HCT116 (cell line): ENCODE results near the gene TNFSF11. TPM values are rescaled to one million over a fixed set of nuclear protein-coding genes. Genes with fewer than 3 reads are reported as not detected.
A peak's percentile ranks its signal among the peaks of the same experiment; 100 is the strongest.

Experiments used
- ATAC-seq: fragments of 200-7000 bp; cut with Tn5 transposase; 2 replicates; pipeline ENCODE4 v1.9.1; 2020; ENCODE audit warnings: mild to moderate bottlenecking, moderate library complexity
- BruUV-seq: library from RNA; stranded (reverse); fragments of 400-500 nt; replicated peaks from 2 replicates; lab custom pipeline; 2021; lab: Mats Ljungman, UMichigan
- CTCF ChIA-PET: fragments of 300-600 bp; sonication (Branson Sonifier 250); formaldehyde crosslinking; loops from one replicate; lab custom pipeline; 2021; ENCODE audit warnings: antibody characterized with exemption; lab: Charles Lee
- POLR2A ChIA-PET: fragments of 300-600, 350-600 bp; sonication (Branson Sonifier 250); formaldehyde crosslinking; loops from one replicate; lab custom pipeline; 2021; ENCODE audit warnings: antibody characterized with exemption; lab: Charles Lee
- RAD21 ChIA-PET, 2 experiments: fragments of 300-600 bp; sonication (Branson Sonifier 250); formaldehyde crosslinking; loops; one replicate each; lab custom pipeline; 2023; ENCODE audit warnings: low total read pairs in 2 of 2; ENCODE audit not compliant: uncharacterized antibody in 2 of 2, unreplicated experiment in 2 of 2, low non-redundant PET in 1 of 2; lab: Charles Lee
- DNase-seq: peaks from one replicate; pipeline ENCODE4 v3.0.0-alpha.2; 2010; ENCODE audit warnings: low read depth, low spot score
- H2AFZ ChIP-seq: fragments of 200-600 bp; shearing (Covaris generic), sonication (generic); 2 replicates; pipeline ENCODE4 v1.6.1; 2017; ENCODE audit warnings: low read depth, mixed run types, mixed read lengths, antibody characterized with exemption, low read length; ENCODE audit not compliant: poor library complexity, severe bottlenecking
- H3K27ac ChIP-seq: 2 replicates; pipeline ENCODE4 v1.5.1; 2012; ENCODE audit warnings: low read depth, low read length
- H3K27me3 ChIP-seq: fragments of 200-600 bp; sonication (generic); 2 replicates; pipeline ENCODE4 v1.6.1; 2016; ENCODE audit warnings: mixed run types, low read length, mixed read lengths; ENCODE audit not compliant: insufficient read depth
- H3K36me3 ChIP-seq, 2 experiments: fragments of 200-500 bp in 1 of 2; fragments of 200-600 bp in 1 of 2; sonication (Bioruptor generic) in 1 of 2; sonication (generic) in 1 of 2; 2 replicates each; pipeline versions ENCODE4 v1.5.1 to v1.6.1; 2014 to 2016; ENCODE audit warnings: low read length in 2 of 2, inconsistent platforms in 1 of 2, mixed read lengths in 1 of 2, mixed run types in 1 of 2; ENCODE audit not compliant: insufficient read depth in 2 of 2, control insufficient read depth in 1 of 2
- H3K4me1 ChIP-seq, 2 experiments: fragments of 200-600 bp in 1 of 2; sonication (generic) in 1 of 2; 2 replicates each; pipeline versions ENCODE4 v1.5.1 to v1.6.1; 2012 to 2017; ENCODE audit warnings: low read length in 2 of 2, inconsistent platforms in 1 of 2, mild to moderate bottlenecking in 1 of 2, mixed read lengths in 1 of 2, mixed run types in 1 of 2, moderate library complexity in 1 of 2; ENCODE audit not compliant: insufficient read depth in 2 of 2, control insufficient read depth in 1 of 2
- H3K4me2 ChIP-seq: fragments of 200-600 bp; sonication (generic); 2 replicates; pipeline ENCODE4 v1.6.1; 2017; ENCODE audit warnings: mixed run types, low read length, mixed read lengths
- H3K4me3 ChIP-seq, 2 experiments: fragments of 200-600 bp in 1 of 2; sonication (generic) in 1 of 2; replicated peaks in 1 of 2; 2 replicates each; pipeline ENCODE4 v1.5.1; 2011 to 2016; ENCODE audit warnings: low read length in 2 of 2, control low read depth in 1 of 2, low read depth in 1 of 2, mild to moderate bottlenecking in 1 of 2, mixed read lengths in 1 of 2, mixed run types in 1 of 2
- H3K79me2 ChIP-seq: fragments of 200-600 bp; sonication (generic); 2 replicates; pipeline ENCODE4 v1.6.1; 2017; ENCODE audit warnings: mild to moderate bottlenecking, mixed run types, low read length, moderate library complexity, mixed read lengths; ENCODE audit not compliant: insufficient read depth
- H3K9ac ChIP-seq: fragments of 200-600 bp; sonication (generic); 2 replicates; pipeline ENCODE4 v1.6.1; 2016; ENCODE audit warnings: low read length, mixed read lengths
- H3K9me2 ChIP-seq: fragments of 200-600 bp; sonication (generic), shearing (Covaris generic); 2 replicates; pipeline ENCODE4 v1.6.1; 2017; ENCODE audit warnings: mixed run types, mild to moderate bottlenecking, moderate library complexity; ENCODE audit not compliant: insufficient read depth
- H3K9me3 ChIP-seq, 2 experiments: fragments of 200-500 bp in 1 of 2; fragments of 200-600 bp in 1 of 2; sonication (Bioruptor generic) in 1 of 2; sonication (generic) in 1 of 2; 2 replicates each; pipeline ENCODE4 v1.6.1; 2014 to 2017; ENCODE audit warnings: low read length in 2 of 2, mixed read lengths in 2 of 2, inconsistent platforms in 1 of 2, low read depth in 1 of 2, mild to moderate bottlenecking in 1 of 2, mixed run types in 1 of 2, moderate library complexity in 1 of 2; ENCODE audit not compliant: control insufficient read depth in 1 of 2, insufficient read depth in 1 of 2
- H4K20me1 ChIP-seq: fragments of 200-600 bp; sonication (generic), shearing (Covaris generic); 2 replicates; pipeline ENCODE4 v1.6.1; 2017; ENCODE audit warnings: mixed run types, mild to moderate bottlenecking, moderate library complexity; ENCODE audit not compliant: insufficient read depth
- CEBPB ChIP-seq: IDR thresholded peaks from 2 replicates; pipeline ENCODE4 v1.6.1; 2012; ENCODE audit warnings: low read depth
- CTCF ChIP-seq, 3 experiments: fragments of 200-600 bp in 1 of 3; sonication (generic) in 1 of 3; IDR thresholded peaks in 2 of 3; conservative IDR thresholded peaks in 1 of 3; 2 replicates each; pipeline ENCODE4 v1.5.1; 2012 to 2017; ENCODE audit warnings: low read depth in 2 of 3, low read length in 2 of 3, antibody characterized with exemption in 1 of 3, borderline replicate concordance in 1 of 3, control low read depth in 1 of 3, mild to moderate bottlenecking in 1 of 3, mixed read lengths in 1 of 3, mixed run types in 1 of 3, moderate library complexity in 1 of 3; ENCODE audit not compliant: insufficient read depth in 1 of 3
- FOSL1 ChIP-seq: IDR thresholded peaks from 2 replicates; pipeline ENCODE4 v1.6.1; 2012; ENCODE audit warnings: low read depth
- RAD21 ChIP-seq: IDR thresholded peaks from 2 replicates; pipeline ENCODE4 v1.6.1; 2012; ENCODE audit warnings: low read depth, mild to moderate bottlenecking
- SIN3A ChIP-seq: IDR thresholded peaks from 2 replicates; pipeline ENCODE4 v1.6.1; 2012; ENCODE audit warnings: low read depth
- TCF7L2 ChIP-seq: IDR thresholded peaks from 2 replicates; pipeline ENCODE4 v1.7.0; 2011; ENCODE audit warnings: borderline replicate concordance, inconsistent platforms; ENCODE audit not compliant: insufficient read depth, insufficient read length; ENCODE audit errors: extremely low read depth
- YY1 ChIP-seq: IDR thresholded peaks from 2 replicates; pipeline ENCODE4 v1.6.1; 2011; ENCODE audit warnings: low read length, low read depth, moderate library complexity, mild to moderate bottlenecking; ENCODE audit not compliant: insufficient replicate concordance; ENCODE audit errors: extremely low read depth
- ZBTB33 ChIP-seq: IDR thresholded peaks from 2 replicates; pipeline ENCODE4 v1.6.1; 2011; ENCODE audit warnings: mild to moderate bottlenecking, low read length, moderate library complexity; ENCODE audit not compliant: insufficient replicate concordance; ENCODE audit errors: extremely low read depth
- intact Hi-C: fragments of 100-400 bp; cut with micrococcal nuclease; formaldehyde crosslinking; loops from 2 replicates; pipeline ENCODE4 v1.10.0; 2022
- total RNA-seq: library from RNA; stranded (reverse); gene quantifications from one replicate; pipeline ENCODE4 v1.2.1, GENCODE V29; 2021; ENCODE audit not compliant: unreplicated experiment

TNFSF11 gene
- total RNA-seq, 1 experiment from 2014 or later = not detected

- Histone ChIP-seq H3K9me2 (no peaks in the 10 kb centered on the region), H3K36me3 (no peaks in the 10 kb centered on the region), H3K79me2 (no peaks in the 10 kb centered on the region), H3K4me3 (no peak overlapping the region), H3K9me3 (no peaks in the 10 kb centered on the region), H3K9ac (no peak overlapping the region), H2AFZ (peak overlapping the region; percentile 6), H3K4me2 (no peak overlapping the region), H3K4me1 (no peaks in the 10 kb centered on the region), H3K27me3 (peaks cover 47% of the 10 kb centered on the region), H4K20me1 (no peaks in the 10 kb centered on the region), H3K27ac (no peak overlapping the region)
- peak; percentile 38 to 90 (median 78); a peak in 5 of 6 replicates for TF ChIP-seq CTCF (IDR thresholded peaks at IDR 0.05 in 2 of 3, conservative IDR thresholded peaks at IDR 0.05 in 1 of 3; ENCODE audit: borderline replicate concordance in 1 of 3, insufficient read depth in 1 of 3, low read depth in 2 of 3, low read length in 2 of 3)
- no peak for TF ChIP-seq YY1
- peak; percentile 65 for TF ChIP-seq RAD21
- peak; percentile 51 for DNase-seq
- ChIA-PET RAD21 (interaction anchor here in 1 of 2 experiments (0.6 kb wide), 1 partner anchor 89 kb away, joined by 4 read pairs; no protein-coding TSS in a partner anchor), POLR2A (no interaction called here), CTCF (interaction anchor here (1.1 kb wide), 1 partner anchor 242 kb away, joined by 3 read pairs; no protein-coding TSS in a partner anchor)
- no TSS peak for BruUV-seq
- intact Hi-C loops = loop anchor here (1.0 to 2.0 kb wide), 2 partner anchors 1210 to 1280 kb away; no protein-coding TSS in a partner anchor
- peak; percentile 82 for ATAC-seq
Measured at GRCh38 chr13:42594481-42595252, 20.7 kb downstream of the TNFSF11 start.

DNA sequence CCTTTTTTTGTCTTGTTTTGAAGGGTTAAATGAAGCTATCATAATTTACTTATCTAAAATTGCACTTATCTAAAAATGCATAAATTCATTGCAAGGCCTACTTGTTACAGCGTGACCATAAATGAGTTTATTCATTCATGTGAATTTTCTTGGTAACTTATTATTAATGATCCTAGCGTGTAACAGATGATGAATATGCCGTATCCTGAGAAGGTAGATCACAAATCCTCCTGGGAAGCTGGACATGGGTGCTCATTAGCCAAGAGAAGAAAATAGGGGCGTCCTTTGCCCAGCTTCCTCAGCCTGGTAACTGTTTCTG lies 21.3 kb downstream of the TNFSF11 start:
- no peak for DNase-seq
- no peaks in the 10 kb centered on the region for H3K9me3 ChIP-seq
- H3K27ac ChIP-seq = no peak overlapping the region
- H3K27me3 ChIP-seq = peaks cover 44% of the 10 kb centered on the region
- intact Hi-C loops = loop anchor here (1.0 to 2.0 kb wide), 2 partner anchors 1209 to 1280 kb away; no protein-coding TSS in a partner anchor
- H3K4me3 ChIP-seq = no peak overlapping the region
- H3K4me2 ChIP-seq = peak overlapping the region; percentile 1; the same call in 1 of the 2 replicates
- no TSS peak for BruUV-seq
- H3K9me2 ChIP-seq = no peaks in the 10 kb centered on the region
- no peaks in the 10 kb centered on the region for H3K79me2 ChIP-seq
- H2AFZ ChIP-seq = peak overlapping the region; percentile 6
- ATAC-seq = no peak
- RAD21 ChIA-PET = no interaction called here
- POLR2A ChIA-PET = no interaction called here
- H3K9ac ChIP-seq = no peak overlapping the region
- H3K4me1 ChIP-seq = no peaks in the 10 kb centered on the region
- H4K20me1 ChIP-seq = no peaks in the 10 kb centered on the region
- CTCF ChIA-PET = interaction anchor here (1.1 to 1.2 kb wide), 2 partner anchors 242 to 1209 kb away, joined by 3 to 6 read pairs; no protein-coding TSS in a partner anchor
- no peaks in the 10 kb centered on the region for H3K36me3 ChIP-seq
- TF ChIP-seq TCF7L2 (no peak), YY1 (no peak), SIN3A (no peak), CTCF (IDR thresholded peaks at IDR 0.05 in 2 of 3, conservative IDR thresholded peaks at IDR 0.05 in 1 of 3; ENCODE audit: borderline replicate concordance in 1 of 3, insufficient read depth in 1 of 3, low read depth in 2 of 3, low read length in 2 of 3) (no peak), RAD21 (no peak), CEBPB (no peak), FOSL1 (no peak), ZBTB33 (no peak)
